NCI-H2227 (cell line): Measurements from ENCODE around the gene RAB3GAP1.
A peak's percentile ranks its signal among the peaks of the same experiment; 100 is the strongest.
"Not testable (repeated sequence)": the region's sequence is repeated elsewhere in the genome, so short reads cannot be mapped to it uniquely, and the experiment has no call there.

Experiments
- DNase-seq: peaks from one replicate; lab custom pipeline; 2025; ENCODE audit not compliant: unreplicated experiment; lab: John Stamatoyannopoulos, UW

Gene RAB3GAP1

DNA sequence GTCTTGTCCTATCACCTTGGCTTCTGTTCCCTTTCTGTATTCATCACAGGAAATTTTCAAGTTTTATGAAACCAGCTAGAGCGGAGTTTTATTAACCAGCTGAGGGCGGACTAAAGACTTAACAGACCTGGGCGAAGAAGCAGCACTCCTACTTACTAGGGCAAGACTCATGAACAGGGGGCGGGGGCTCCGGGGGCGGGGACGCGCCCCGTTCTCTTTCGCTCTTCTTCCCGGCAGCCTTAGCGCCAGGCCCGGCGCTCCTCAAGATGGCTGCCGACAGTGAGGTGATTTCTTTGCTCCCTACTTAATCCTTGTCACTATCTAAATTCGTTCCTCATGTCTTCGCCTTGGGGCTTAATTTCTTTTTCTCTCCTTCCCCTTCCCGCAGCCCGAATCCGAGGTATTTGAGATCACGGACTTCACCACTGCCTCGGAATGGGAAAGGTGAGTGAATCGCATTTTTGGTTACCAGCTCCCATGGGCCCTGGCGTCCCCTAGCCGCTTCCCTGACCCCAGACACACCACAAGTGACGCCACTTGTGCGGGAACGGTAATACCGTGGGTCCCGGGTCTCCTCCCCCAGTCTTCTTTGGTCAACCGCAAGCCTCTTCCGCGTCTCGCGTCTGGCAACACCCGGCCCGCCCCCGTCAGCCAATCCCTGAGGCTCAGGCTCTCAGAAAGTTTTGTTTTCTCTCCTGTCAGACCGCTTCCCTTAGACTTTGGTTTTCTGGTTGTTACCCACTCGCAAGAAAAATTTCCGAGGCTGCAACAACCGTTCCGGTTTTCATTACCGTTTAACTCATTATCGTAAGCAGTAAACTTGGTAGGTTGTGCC, at the start of gene RAB3GAP1:
TSS of gene RAB3GAP1 (plus strand) at position 251 of the 835 bp plus-strand sequence. CDS start at position 267, 16 bp downstream.
- peak; percentile 89 for DNase-seq

DNA sequence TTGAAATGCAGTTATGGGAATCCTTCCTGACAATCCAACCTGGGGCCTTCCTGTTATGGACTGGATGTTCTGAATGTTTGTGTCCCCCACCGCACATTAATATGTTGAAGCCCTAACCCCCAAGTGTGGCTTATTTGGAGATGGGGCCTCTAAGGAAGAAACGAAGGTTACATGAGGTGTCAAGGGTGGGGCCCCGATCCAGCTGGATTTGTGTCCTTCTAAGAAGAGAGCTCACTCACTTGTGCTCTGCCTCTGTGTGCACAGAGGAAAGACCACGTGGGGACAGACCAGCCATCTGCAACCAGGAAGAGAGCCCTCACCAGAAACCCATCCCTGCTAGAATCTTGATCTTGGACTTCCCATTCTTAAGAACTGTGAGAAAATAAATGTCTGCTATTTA, 49.3 kb upstream of the RAB3GAP1 start:
- no peak for DNase-seq

DNA sequence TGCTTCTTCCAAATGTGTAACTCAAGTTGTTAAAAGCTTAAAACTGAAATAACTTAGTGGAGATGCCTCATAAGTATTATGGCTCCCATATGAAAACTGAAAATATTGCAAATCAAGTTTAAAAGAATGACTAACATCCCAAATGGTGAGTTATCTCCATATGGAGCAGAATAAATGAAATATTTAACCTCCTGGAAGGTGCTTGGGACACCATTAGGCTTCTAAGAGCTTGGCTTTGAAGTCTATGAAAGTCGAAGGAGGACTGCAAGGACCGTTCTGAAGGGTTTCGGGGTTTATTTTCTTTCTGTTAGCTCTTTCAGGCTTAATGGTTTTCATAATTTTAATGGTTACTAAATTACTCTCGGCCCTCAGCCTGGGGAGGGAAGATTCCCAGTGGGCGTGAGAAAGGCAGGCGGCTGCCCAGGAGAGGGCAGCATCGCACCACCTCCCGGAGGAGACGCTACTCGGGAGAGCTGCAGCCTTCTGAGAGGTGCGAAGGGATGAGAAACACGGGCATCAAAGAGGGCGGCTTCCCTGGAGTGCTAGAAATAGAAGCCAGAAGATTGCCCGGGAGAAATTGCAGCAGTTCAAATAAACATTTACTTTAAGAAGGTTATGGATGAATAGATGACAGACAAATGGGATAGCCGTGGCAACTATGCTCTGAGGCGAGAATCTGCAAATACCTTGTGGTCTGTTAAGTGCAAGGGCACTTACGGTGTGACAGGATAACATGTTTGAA, 47.9 kb upstream of the RAB3GAP1 start:
- DNase-seq = peak; percentile 90

DNA sequence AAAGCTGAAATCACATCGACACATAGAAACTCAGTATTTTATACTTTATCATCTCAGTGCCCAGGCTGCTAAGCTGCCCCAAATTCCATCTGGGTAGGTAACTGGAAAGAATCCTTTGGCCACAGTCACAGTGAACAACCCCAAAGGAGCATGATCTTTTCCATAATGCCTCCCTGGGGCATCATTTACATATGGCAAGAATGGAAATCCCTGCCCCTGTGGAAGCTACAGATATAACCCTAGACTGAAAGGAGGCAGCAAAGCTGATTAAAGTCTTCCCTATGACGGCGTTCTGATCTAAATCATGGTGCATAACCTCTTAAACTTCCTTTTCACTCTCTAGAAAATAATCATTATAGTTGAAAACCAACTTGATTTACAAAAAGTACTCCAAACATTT, 46.3 kb upstream of the RAB3GAP1 start:
- DNase-seq = no peak

DNA sequence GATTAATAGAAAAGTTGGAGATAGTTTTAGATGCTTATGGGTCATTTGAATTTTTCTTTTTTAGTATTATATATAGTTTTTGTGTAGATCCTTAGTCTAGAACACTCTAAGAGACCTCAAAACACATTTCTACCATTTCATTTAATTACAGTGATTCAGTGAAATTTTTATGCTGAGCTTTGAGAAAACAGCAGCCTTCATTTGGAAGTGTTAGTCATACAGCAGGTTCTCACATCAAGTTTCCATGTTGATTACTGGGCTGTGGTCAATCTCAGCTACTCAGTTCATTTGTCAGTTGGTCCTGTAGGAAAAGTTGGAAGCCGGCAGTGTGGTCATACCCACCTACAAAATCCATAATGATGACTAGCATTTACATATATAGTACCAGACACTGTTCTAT, 42.8 kb upstream of the RAB3GAP1 start:
- DNase-seq = no peak

DNA sequence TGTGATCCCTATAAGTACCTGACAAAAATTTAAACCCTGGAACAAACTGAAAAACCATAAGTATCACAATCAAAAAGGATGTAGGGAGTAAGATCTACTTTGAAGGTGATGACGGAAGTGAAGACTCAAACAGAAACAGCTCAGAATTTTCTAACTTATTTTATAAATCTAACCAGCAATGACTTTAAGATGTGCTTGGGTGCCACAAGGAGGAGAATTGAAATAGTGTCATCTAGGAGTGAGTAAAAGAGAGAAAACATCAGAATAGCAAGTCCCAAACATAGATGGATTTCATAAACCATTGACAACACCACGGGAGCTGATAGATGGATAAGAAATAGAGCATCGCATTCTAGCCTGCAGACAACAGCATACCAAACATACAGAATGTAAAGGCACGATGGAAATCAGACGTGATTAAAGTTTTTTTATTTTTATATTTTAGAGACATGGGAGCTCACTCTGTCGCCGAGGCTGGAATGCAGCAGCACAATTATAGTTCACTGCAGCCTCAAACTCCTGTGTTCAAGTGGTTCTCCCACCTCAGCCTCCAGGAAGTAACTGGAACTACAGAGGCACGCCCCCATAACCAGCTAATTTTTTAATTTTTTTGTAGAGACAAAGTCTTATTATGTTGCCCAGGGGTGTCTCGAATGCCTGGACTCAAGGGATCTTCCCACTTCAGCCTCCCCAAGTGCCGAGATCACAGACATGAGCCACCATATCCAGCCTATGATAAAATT, 41.7 kb upstream of the RAB3GAP1 start:
- no peak for DNase-seq

DNA sequence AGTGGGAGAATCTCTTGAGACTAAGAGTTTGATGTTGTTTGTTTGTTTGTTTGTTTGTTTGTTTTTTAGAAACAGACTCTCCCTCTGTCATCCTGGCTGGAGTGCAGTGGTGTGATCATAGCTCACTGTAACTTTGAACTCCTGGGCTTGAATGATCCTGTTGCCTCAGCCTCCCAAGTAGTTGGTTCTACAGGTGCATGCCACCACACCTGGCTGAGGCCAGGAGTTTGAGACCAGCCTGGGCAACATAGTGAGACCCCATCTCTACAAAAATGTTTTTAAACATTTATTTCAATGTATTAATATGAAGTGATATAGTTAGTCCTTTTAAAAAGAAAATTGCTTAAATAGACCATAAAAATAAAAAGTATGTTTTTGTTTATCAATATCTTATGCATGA, 40.5 kb upstream of the RAB3GAP1 start:
- no peak for DNase-seq

DNA sequence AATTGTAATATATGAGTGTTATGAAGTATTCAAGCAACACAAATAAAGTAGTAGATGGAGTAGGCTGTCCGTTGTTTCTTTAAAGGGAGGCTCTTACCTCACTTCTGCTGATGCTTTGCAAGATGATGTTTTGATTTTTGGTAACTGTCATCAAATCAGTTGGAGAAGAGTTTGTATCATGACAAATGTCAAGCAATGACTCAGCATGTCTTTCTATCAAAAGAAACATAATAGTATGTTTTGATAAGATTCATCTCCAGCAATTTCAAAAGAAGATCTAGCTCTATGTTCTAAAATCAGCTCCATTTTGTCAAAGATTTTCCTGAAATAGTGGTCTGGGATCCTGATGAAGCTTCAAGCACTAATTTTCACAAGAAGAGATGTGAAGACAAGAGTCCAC, 30.5 kb upstream of the RAB3GAP1 start:
- DNase-seq = no peak

DNA sequence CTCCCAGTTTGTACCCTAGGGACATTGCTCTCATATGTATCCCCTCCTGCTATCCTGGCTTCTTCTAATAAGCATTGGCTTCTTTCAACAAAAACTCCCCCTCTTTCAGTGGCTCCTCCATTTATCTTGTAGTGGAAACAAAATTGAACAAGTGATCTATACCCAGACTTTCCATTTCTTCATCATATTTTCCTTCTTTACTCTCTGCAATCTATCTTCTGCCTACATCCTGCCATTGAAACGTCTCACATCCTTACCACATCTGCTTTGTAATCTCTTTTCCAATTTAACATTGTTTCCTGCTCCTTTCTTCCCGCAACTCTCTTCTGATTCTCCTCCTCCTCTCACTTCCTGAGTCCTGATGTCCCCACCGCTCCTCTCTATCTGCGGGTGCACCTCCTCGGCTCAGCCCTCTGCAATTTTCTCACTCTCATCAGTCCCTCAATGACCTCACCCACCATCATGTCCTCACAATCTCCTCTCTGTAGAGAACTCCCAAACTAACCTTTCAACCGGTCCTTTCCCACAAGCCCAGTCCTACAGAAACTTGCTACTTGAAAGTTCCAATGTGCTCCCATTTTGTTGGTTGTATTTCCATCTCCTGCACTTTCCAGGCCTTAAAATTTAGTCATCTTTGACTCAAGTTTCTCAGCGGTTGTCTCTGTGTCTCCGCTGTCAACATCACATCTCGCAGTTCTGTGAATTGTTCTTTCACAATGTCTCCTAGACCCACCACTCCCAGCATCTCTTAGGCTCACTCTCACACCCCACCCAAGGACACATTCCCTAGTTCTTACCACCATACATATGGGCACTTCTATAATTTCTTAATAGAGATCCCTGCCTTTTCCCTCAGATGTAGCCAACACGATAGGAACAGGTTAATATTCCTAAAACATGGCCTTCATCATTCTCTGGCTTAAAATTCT, 28.9 kb upstream of the RAB3GAP1 start:
- DNase-seq = no peak

DNA sequence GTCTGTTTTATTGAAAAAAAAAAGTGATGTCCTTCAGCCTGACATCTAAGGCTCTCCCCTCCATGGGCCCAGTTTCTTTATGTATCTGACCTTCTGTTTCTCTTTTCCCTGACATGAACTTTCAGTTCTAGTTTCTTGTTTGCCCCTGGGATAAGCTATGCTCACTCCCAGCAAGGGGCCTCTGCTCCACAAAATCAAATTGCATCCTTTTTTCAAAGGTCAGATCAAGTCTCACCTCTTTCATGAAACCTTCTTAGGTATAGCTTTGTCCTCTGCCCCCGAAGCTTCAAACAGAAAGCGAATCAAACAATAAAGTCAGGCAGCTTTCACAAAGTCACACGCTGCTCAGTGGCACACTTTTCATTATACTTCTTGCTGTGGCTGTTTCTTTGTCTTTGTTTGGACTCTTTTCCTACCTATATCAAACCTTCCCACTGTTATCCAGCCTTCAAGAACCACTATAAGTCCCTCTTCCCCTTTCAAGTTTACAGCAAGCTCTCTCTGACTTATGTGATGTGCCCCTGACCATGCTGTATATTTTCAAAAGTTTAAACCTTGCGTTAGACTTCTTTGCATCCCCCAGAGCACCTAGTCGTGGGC, 28.1 kb upstream of the RAB3GAP1 start:
- no peak for DNase-seq

DNA sequence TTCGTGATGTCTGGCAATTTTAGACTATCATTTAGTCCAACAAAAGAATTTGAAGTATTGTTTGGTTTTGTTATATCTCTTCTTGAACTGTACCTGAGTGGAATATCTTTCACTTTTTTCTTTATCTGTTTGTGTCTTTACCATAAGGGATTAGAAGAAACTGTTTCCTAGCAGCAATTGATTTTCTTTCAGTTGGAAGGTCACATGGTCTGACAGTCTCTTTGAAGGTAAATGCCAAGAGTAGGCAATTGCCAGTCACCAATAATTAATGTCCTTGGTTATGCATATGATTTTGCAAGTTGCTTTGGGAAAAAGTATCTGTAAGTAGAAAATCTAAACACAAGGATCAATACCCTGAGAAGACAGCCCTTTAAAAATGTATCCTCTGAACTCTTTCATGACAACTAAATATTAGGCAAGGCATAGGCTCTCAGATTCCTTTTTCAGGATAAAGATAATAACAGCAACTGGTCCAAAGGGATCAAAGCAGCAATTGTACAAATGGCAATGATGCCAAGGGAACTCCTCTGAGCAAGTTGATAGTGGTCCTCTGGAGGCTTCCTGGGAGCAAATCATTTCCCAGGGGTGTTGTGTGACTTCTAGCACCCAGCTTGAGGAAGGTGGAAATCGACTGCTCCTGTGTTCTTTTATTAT, 22.5 kb upstream of the RAB3GAP1 start:
- no peak for DNase-seq

DNA sequence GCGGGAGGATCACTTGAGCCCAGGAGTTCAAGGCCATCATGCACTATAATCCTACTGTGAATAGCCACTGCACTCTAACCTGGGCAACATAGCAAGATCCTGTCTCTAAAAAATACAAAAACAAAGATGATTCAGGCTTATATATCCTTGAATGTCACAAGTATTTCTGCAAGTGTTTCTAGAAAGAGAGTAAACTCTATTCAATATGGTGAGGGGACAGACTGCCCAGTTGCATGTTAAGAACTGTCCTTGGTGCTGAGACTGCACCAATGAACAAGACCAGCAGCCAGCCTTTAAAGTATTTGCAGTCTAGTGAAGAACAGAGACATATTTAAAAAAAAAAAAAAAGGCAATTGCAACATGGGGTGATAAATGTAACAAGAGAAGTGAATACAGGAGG, 21.3 kb upstream of the RAB3GAP1 start:
- DNase-seq = no peak

DNA sequence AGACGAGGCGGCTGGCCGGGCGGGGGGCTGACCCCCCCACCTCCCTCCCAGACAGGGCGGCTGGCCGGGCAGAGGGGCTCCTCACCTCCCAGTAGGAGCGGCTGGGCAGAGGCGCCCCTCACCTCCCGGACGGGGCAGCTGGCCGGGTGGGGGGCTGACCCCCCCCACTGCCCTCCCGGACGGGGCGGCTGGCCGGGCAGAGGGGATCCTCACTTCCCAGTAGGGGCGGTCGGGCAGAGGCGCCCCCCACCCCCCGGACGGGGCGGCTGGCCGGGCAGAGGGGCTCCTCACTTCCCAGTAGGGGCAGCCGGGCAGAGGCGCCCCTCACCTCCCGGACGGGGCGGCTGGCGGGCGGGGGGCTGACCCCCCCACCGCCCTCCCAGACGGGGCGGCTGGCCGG, 18.9 kb upstream of the RAB3GAP1 start:
- not testable (repeated sequence) for DNase-seq

DNA sequence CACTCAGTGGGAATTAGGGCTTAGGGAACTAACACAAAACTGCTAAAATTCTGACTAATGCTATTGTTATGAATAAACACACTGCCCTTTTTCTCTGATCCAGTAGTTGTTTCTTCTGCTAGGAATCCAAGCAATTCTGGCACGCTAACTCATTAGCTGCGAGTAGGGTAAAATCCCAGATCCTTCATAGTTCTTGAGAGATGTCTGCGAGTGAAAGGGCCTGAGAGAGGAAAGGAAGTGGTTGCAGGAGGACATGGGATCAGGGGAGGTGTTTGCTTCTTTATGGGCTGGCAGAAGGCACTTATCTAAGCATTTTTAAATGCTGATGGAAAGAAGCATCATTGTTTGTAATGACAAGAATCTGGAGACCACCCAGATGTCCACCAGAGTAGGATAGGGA, 14.3 kb upstream of the RAB3GAP1 start:
- no peak for DNase-seq

DNA sequence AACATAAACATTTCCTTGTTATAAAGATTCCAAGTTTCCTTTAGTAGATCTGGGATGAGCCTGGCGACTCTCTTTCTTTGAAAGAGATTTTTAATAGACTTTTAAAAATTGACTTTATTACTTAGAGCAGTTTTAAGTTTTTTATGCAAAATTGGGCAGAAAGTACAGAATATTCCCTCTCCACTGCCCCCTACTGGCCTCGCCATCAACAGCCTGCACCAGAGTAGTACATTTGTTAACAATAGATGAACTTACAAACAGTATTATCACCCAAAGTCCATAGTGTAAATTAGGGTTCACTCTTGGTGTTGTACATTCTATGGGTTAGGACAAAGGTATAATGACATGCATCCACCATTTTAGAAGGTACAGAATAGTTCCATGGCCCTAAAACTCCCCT, 8.7 kb upstream of the RAB3GAP1 start:
- no peak for DNase-seq

DNA sequence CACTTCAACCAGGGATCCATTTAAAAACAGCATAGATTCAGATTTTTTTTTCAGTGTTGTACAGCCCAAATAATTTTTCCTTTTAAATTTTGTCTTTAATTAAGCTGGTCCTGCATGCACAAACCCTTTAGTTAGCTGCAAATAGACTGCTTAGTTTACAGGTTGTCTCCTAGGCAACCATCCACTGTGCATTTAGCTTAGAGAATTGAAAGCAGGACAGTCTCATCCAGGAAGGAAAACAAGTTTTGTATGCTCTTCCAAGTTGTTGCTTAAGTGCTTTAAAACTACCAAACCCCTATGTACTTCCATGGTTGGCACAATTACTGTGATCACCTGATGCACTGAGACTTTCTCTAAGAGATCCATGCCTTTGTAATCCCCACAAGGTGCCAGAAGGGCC, 4.8 kb upstream of the RAB3GAP1 start, which contains the start of gene MAP3K19:
TSS of gene MAP3K19 (minus strand) at position 148 of the 400 bp plus-strand sequence. CDS start 22,800 bp downstream, outside the sequence.
- DNase-seq = no peak

DNA sequence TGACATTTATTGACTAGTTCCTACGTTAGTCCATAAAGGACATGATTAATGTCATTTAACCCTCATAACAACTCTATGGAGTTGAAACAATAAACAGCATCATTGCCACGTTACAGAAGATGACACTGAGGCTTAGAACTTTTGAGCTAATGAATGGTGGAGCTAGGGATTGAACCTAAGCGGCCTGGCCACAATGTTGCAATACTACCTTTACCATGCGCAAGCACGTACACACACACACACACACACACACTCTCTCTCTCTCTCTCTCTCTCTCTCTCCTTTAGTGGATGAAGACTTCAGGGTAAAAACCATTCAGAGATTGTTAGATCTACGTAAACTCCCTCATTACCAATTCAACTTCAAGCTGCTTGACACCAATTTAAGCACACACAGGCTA, 4.0 kb upstream of the RAB3GAP1 start:
- no peak for DNase-seq

DNA sequence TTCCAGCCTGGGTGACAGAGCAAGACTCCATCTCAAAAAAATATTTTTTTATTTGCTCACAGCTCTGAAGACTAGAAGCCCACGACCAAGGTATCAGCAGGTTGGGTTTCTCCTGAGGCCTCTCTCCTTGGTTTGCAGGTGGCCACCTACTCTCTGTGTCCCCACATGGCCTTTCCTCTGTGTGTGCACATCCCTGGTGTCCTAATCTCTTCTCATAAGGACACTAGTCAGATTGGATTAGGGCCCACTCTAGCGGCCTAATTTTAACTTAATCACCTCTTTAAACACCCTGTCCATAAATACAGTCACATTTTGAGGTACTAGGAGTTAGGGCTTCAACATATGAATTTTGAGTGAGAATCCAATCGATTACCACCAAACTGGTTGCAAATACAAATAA, 2.0 kb upstream of the RAB3GAP1 start:
- no peak for DNase-seq

DNA sequence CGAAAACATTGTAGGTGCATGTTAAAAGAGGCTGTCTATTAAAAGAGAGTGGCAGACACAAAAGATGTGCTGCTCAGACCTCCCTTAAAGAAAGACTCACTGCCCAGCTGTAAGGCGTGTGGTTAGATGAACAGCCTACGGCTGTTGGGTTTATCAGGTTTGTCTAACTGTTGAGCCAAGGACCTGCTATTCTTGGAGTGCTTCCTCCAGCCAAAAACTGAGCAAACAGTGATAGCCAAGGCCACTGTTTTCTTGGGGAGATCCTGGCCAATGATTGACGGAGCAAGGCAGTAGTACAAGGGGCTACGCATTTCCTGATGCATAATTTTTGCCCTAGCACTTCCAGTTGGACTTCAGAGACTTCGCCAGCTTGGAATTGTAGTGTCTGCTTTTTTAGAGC, 1.4 kb upstream of the RAB3GAP1 start:
- no peak for DNase-seq
